GM12878 (cell line): ENCODE results near the gene CRYL1. TPM values are rescaled to one million over a fixed set of nuclear protein-coding genes. Genes with fewer than 3 reads are reported as not detected.

Experiments used
- ATAC-seq: fragments of 200-7000 bp; cut with Tn5 transposase; 3 replicates; pipeline ENCODE4 v1.9.1; 2020; ENCODE audit warnings: mild to moderate bottlenecking, moderate library complexity
- BruUV-seq: library from RNA; stranded (reverse); fragments of 400-500 nt; replicated peaks from 2 replicates; lab custom pipeline; 2021; lab: Mats Ljungman, UMichigan
- CTCF ChIA-PET: fragments of 300-600 bp; sonication (Branson Sonifier 250); formaldehyde crosslinking; extraction: SDS; loops from one replicate; lab custom pipeline; 2021; ENCODE audit warnings: inconsistent platforms; lab: Yijun Ruan, JAX
- POLR2A ChIA-PET: fragments of 350-600 bp; formaldehyde crosslinking; extraction: SDS; loops from one replicate; lab custom pipeline; 2021; ENCODE audit warnings: inconsistent platforms; lab: Charles Lee
- RAD21 ChIA-PET: fragments of 300-600 bp; sonication (Branson Sonifier 250); formaldehyde crosslinking; loops from one replicate; lab custom pipeline; 2023; ENCODE audit warnings: antibody characterized with exemption; ENCODE audit not compliant: unreplicated experiment; lab: Charles Lee
- SMC1A ChIA-PET: fragments of 300-600 bp; sonication (Branson Sonifier 250); formaldehyde crosslinking; loops from one replicate; lab custom pipeline; 2023; ENCODE audit not compliant: unreplicated experiment, uncharacterized antibody; lab: Charles Lee
- DNase-seq: peaks from one replicate; pipeline ENCODE4 v3.0.0-alpha.2; 2011; ENCODE audit warnings: low read depth, low spot score
- FAIRE-seq: peaks from 3 replicates; lab custom pipeline; 2011; peaks lifted over from hg19 to GRCh38; lab: Jason Lieb, UNC
- H2AFZ ChIP-seq: 2 replicates; pipeline ENCODE4 v1.6.0; 2011; ENCODE audit warnings: low read depth, low read length, control low read depth; ENCODE audit not compliant: control insufficient read depth
- H3K27ac ChIP-seq: 2 replicates; pipeline ENCODE4 v1.5.1; 2011; ENCODE audit warnings: control low read depth; ENCODE audit not compliant: control insufficient read depth, insufficient read depth
- H3K27me3 ChIP-seq, 2 experiments: replicated peaks in 1 of 2; 2 replicates each; pipeline versions ENCODE4 v1.6.0 to v1.6.1; 2011; ENCODE audit warnings: low read length in 1 of 2; ENCODE audit not compliant: control insufficient read depth in 2 of 2, insufficient read depth in 2 of 2
- H3K36me3 ChIP-seq, 2 experiments: 2 replicates each; pipeline ENCODE4 v1.5.1; 2011; ENCODE audit warnings: low read length in 1 of 2; ENCODE audit not compliant: control insufficient read depth in 2 of 2, insufficient read depth in 2 of 2
- H3K4me1 ChIP-seq: 2 replicates; pipeline ENCODE4 v1.6.1; 2011; ENCODE audit warnings: mild to moderate bottlenecking, low read length, moderate library complexity, mixed read lengths; ENCODE audit not compliant: control insufficient read depth, insufficient read depth
- H3K4me2 ChIP-seq: 2 replicates; pipeline ENCODE4 v1.6.0; 2011; ENCODE audit warnings: control low read depth; ENCODE audit not compliant: control insufficient read depth, insufficient read depth
- H3K4me3 ChIP-seq: fragments of 200-600 bp; sonication (generic); 2 replicates; pipeline ENCODE4 v1.5.1; 2016
- H3K79me2 ChIP-seq: 2 replicates; pipeline ENCODE4 v1.6.0; 2011; ENCODE audit warnings: low read length; ENCODE audit not compliant: control insufficient read depth, insufficient read depth
- H3K9ac ChIP-seq: 2 replicates; pipeline ENCODE4 v1.8.0; 2011; ENCODE audit warnings: low read length, control low read depth, mixed read lengths; ENCODE audit not compliant: control insufficient read depth, insufficient read depth
- H3K9me3 ChIP-seq: replicated peaks from 3 replicates; pipeline ENCODE4 v1.5.1; 2011; ENCODE audit warnings: mild to moderate bottlenecking, low read length; ENCODE audit not compliant: control insufficient read depth, insufficient read depth
- H4K20me1 ChIP-seq: 2 replicates; pipeline ENCODE4 v1.6.0; 2011; ENCODE audit not compliant: control insufficient read depth, insufficient read depth
- ATF2 ChIP-seq: IDR thresholded peaks from 2 replicates; pipeline ENCODE4 v1.6.1; 2012; ENCODE audit warnings: low read length, inconsistent platforms
- BHLHE40 ChIP-seq, 2 experiments: fragments of 450-650 bp in 1 of 2; IDR thresholded peaks; 2 replicates each; pipeline ENCODE4 v1.6.1; 2011 to 2017; ENCODE audit warnings: low read depth in 2 of 2, borderline replicate concordance in 1 of 2, improper control_type of control experiment in 1 of 2, low read length in 1 of 2, mild to moderate bottlenecking in 1 of 2
- CEBPZ ChIP-seq: fragments of 150-350 bp; IDR thresholded peaks from 2 replicates; pipeline ENCODE4 v1.6.1; 2016; ENCODE audit warnings: low read depth, low read length
- HCFC1 ChIP-seq: fragments of 150-350 bp; IDR thresholded peaks from 2 replicates; pipeline ENCODE4 v1.6.1; 2014; ENCODE audit warnings: low read length
- NR2C1 ChIP-seq: fragments of 450-650 bp; IDR thresholded peaks from 2 replicates; pipeline ENCODE4 v1.6.1; 2017; ENCODE audit warnings: antibody characterized with exemption, mild to moderate bottlenecking, moderate library complexity
- NR2F1 ChIP-seq: fragments of 450-650 bp; conservative IDR thresholded peaks from 2 replicates; pipeline ENCODE4 v1.6.1; 2017; ENCODE audit warnings: mild to moderate bottlenecking
- POLR2A ChIP-seq: IDR thresholded peaks from 2 replicates; pipeline ENCODE4 v1.6.1; 2011; ENCODE audit warnings: low read depth, mild to moderate bottlenecking, low read length
- SMAD1 ChIP-seq: fragments of 450-650 bp; IDR thresholded peaks from 2 replicates; pipeline ENCODE4 v1.6.1; 2018; ENCODE audit warnings: mild to moderate bottlenecking, low read depth; ENCODE audit not compliant: partially characterized antibody
- SMARCA5 ChIP-seq: fragments of 450-650 bp; IDR thresholded peaks from 2 replicates; pipeline ENCODE4 v1.6.1; 2017; ENCODE audit warnings: mild to moderate bottlenecking
- TCF7 ChIP-seq: IDR thresholded peaks from 2 replicates; pipeline ENCODE4 v1.6.1; 2014; ENCODE audit warnings: antibody characterized with exemption, borderline replicate concordance
- YBX1 ChIP-seq: fragments of 450-650 bp; IDR thresholded peaks from 2 replicates; pipeline ENCODE4 v1.6.1; 2016; ENCODE audit warnings: antibody characterized with exemption
- ZNF592 ChIP-seq: fragments of 450-650 bp; IDR thresholded peaks from 2 replicates; pipeline ENCODE4 v1.6.1; 2017; ENCODE audit warnings: mild to moderate bottlenecking, moderate library complexity
- WGBS: methylation state at CpG from one replicate; pipeline ENCODE4 v1.1.6; 2016; ENCODE audit warnings: low lambda C conversion rate; ENCODE audit not compliant: insufficient replicate concordance, insufficient coverage; ENCODE audit errors: missing lambda C conversion rate; 5-methylcytosine and 5-hydroxymethylcytosine counted together
- in situ Hi-C: fragments of 300-500 bp; cut with MboI; formaldehyde crosslinking; loops from 9 replicates; pipeline ENCODE4 v1.14.3; 2018; ENCODE audit warnings: mixed read lengths
- intact Hi-C: fragments of 100-400 bp; cut with micrococcal nuclease; formaldehyde crosslinking; loops from one replicate; pipeline ENCODE4 v1.14.2; 2022; ENCODE audit not compliant: unreplicated experiment
- polyA plus RNA-seq, 11 experiments: library from polyadenylated mRNA; depleted of rRNA in 4 of 11; unstranded in 6 of 11; stranded (reverse) in 5 of 11; fragments of >200 nt; fragmentation: Nextera tagmentation in 4 of 11; fragmentation: Illumina TruSeq in 1 of 11; extraction: Ambion mirVana in 4 of 11; extraction: Trizol in 1 of 11; gene quantifications; 1 replicate in 1 of 11; 2 replicates in 10 of 11; pipeline versions ENCODE4 v1.2.1 to v1.2.3, GENCODE V29; 2011 to 2016; ENCODE audit warnings: inconsistent platforms in 2 of 11, missing spikeins in 2 of 11, low read depth in 1 of 11
- total RNA-seq, 4 experiments: library from RNA; depleted of rRNA in 3 of 4; stranded (reverse); fragments of >200 nt in 3 of 4; fragmentation: Illumina TruSeq in 1 of 4; extraction: Trizol in 1 of 4; gene quantifications; 2 replicates each; pipeline versions ENCODE4 v1.2.1 to v1.2.3, GENCODE V29; 2013 to 2021

CRYL1 gene
- total and polyA plus RNA-seq, 10 of the 15 experiments (the other 5 are each of a cell fraction or from before 2014, with no cell fraction given), result 5.5 to 36.7 (median 12.2) TPM

- Histone ChIP-seq H3K4me2 (no peak overlapping the region), H3K79me2 (no peaks in the 10 kb centered on the region), H4K20me1 (no peaks in the 10 kb centered on the region), H3K4me1 (no peaks in the 10 kb centered on the region), H3K9me3 (no peaks in the 10 kb centered on the region), H3K27me3 (no peaks in the 10 kb centered on the region), H3K4me3 (no peak overlapping the region), H3K36me3 (no peaks in the 10 kb centered on the region), H2AFZ (no peak overlapping the region), H3K27ac (no peak overlapping the region), H3K9ac (no peak overlapping the region)
- no peak for DNase-seq
- FAIRE-seq, result no peak
- no TSS peak for BruUV-seq
- in situ Hi-C loops (loop anchor here (5.0 kb wide), 2 partner anchors 215 to 435 kb away; no protein-coding TSS in a partner anchor), intact Hi-C loops (loop anchor here (1.0 to 10.0 kb wide), 2 partner anchors 433 to 693 kb away; no protein-coding TSS in a partner anchor)
- SMC1A ChIA-PET, result interaction anchor here (0.8 to 4.6 kb wide), 9 partner anchors 12 to 356 kb away, joined by 3 to 37 read pairs (median 3); no protein-coding TSS in a partner anchor
- CTCF ChIA-PET, result interaction anchor here (0.6 to 9.0 kb wide), 18 partner anchors 30 to 433 kb away, joined by 3 to 127 read pairs (median 5); no protein-coding TSS in a partner anchor
- RAD21 ChIA-PET, result interaction anchor here (1.2 to 3.5 kb wide), 5 partner anchors 295 to 436 kb away, joined by 4 to 26 read pairs (median 13); no protein-coding TSS in a partner anchor
- POLR2A ChIA-PET, result no interaction called here
- no peak for ATAC-seq
- no peak for TF ChIP-seq HCFC1
- TF ChIP-seq ATF2, result no peak
- no peak for TF ChIP-seq CEBPZ
- no peak for TF ChIP-seq POLR2A
- no peak for TF ChIP-seq TCF7
- no peak for TF ChIP-seq NR2F1
- TF ChIP-seq ZNF592, result no peak
- no peak for TF ChIP-seq NR2C1
- TF ChIP-seq BHLHE40 (IDR thresholded peaks at IDR 0.05; ENCODE audit: borderline replicate concordance in 1 of 2, low read depth in 2 of 2, low read length in 1 of 2), result no peak
- TF ChIP-seq SMAD1, result no peak
- no peak for TF ChIP-seq YBX1
- TF ChIP-seq SMARCA5, result no peak
- WGBS, result 33% methylated on average over 4 of the region's 4 CpGs
These were observed 33.7 kb downstream of the CRYL1 start for GRCh38 chr13:20491926-20492435.
